GM12872 (cell line): ENCODE data around the gene MICAL3.

Experiments
- CTCF ChIP-seq: IDR thresholded peaks from 3 replicates; pipeline ENCODE4 v1.5.1; 2011; ENCODE audit warnings: low read depth, mild to moderate bottlenecking, low read length, moderate library complexity; ENCODE audit not compliant: insufficient read depth

The MICAL3 gene

GRCh38 chr22:17980015-17980590 is 44.3 kb downstream of the MICAL3 start:
- TF ChIP-seq CTCF, result no peak

GRCh38 chr22:17978027-17978426 is 46.3 kb downstream of the MICAL3 start:
- no peak for TF ChIP-seq CTCF

GRCh38 chr22:17977371-17977770 is 47.0 kb downstream of the MICAL3 start:
- TF ChIP-seq CTCF, result no peak

- no peak for TF ChIP-seq CTCF
Observed at GRCh38 chr22:17976121-17976520, 48.2 kb downstream of the MICAL3 start.

GRCh38 chr22:17974703-17975372 is 49.5 kb downstream of the MICAL3 start:
- no peak for TF ChIP-seq CTCF

GRCh38 chr22:17974087-17974486 is 50.3 kb downstream of the MICAL3 start:
- TF ChIP-seq CTCF, result no peak

GRCh38 chr22:17973217-17973616 is 51.1 kb downstream of the MICAL3 start:
- TF ChIP-seq CTCF, result no peak
